HepG2 (cell line): ENCODE data around the gene LMAN2L. TPM values are rescaled to one million over a fixed set of nuclear protein-coding genes. Genes with fewer than 3 reads are reported as not detected.

ENCODE experiments used
- ETV5 ChIP-seq: IDR thresholded peaks from 2 replicates; pipeline ENCODE4 v1.6.1; 2018; ENCODE audit warnings: missing biosample characterization, missing genetic modification reagents, inconsistent platforms, borderline replicate concordance
- FOXP4 ChIP-seq: sonication (generic); formaldehyde crosslinking; IDR thresholded peaks from 2 replicates; pipeline ENCODE4 v1.4.0; 2020; ENCODE audit warnings: missing genetic modification reagents
- GABPB1 ChIP-seq: IDR thresholded peaks from 2 replicates; pipeline ENCODE4 v1.6.1; 2016; ENCODE audit warnings: mild to moderate bottlenecking, missing genetic modification reagents, moderate library complexity, missing compliant biosample characterization
- HMGXB4 ChIP-seq, 2 experiments: sonication (generic) in 1 of 2; formaldehyde crosslinking in 1 of 2; IDR thresholded peaks; 2 replicates each; pipeline versions ENCODE4 v1.4.0 to v1.6.1; 2018 to 2020; ENCODE audit warnings: missing genetic modification reagents in 2 of 2, borderline replicate concordance in 1 of 2, low read depth in 1 of 2, mild to moderate bottlenecking in 1 of 2, missing biosample characterization in 1 of 2
- HNF4G ChIP-seq, 2 experiments: sonication (generic) in 1 of 2; formaldehyde crosslinking in 1 of 2; IDR thresholded peaks; 2 replicates each; pipeline versions ENCODE4 v1.4.0 to v1.6.1; 2011 to 2020; ENCODE audit warnings: borderline replicate concordance in 2 of 2, low read depth in 2 of 2, mild to moderate bottlenecking in 2 of 2, low read length in 1 of 2, missing genetic modification reagents in 1 of 2, moderate library complexity in 1 of 2
- MAX ChIP-seq: IDR thresholded peaks from 2 replicates; pipeline ENCODE4 v1.6.1; 2012; ENCODE audit warnings: inconsistent platforms
- POLR2G ChIP-seq: fragments of 200-400 bp; formaldehyde crosslinking; IDR thresholded peaks from 2 replicates; pipeline ENCODE4 v1.6.1; 2018; ENCODE audit warnings: mild to moderate bottlenecking, low read depth, low read length, moderate library complexity
- PRPF4 ChIP-seq: fragments of 200-400 bp; formaldehyde crosslinking; IDR thresholded peaks from 2 replicates; pipeline ENCODE4 v1.6.1; 2016; ENCODE audit warnings: low read length, low read depth; ENCODE audit not compliant: poor library complexity, severe bottlenecking
- SKIL ChIP-seq: sonication (generic); formaldehyde crosslinking; IDR thresholded peaks from 2 replicates; pipeline ENCODE4 v1.8.0; 2022; ENCODE audit warnings: missing genetic modification reagents, mild to moderate bottlenecking, moderate library complexity, borderline replicate concordance
- SOX5 ChIP-seq: IDR thresholded peaks from 2 replicates; pipeline ENCODE4 v1.6.1; 2016; ENCODE audit warnings: borderline replicate concordance
- TFE3 ChIP-seq: IDR thresholded peaks from 2 replicates; pipeline ENCODE4 v1.6.1; 2016
- ZBTB2 ChIP-seq: sonication (generic); formaldehyde crosslinking; IDR thresholded peaks from 2 replicates; pipeline ENCODE4 v1.8.0; 2022; ENCODE audit warnings: low read depth, missing genetic modification reagents
- ZNF17 ChIP-seq: sonication (generic); formaldehyde crosslinking; IDR thresholded peaks from 2 replicates; pipeline ENCODE4 v1.5.0; 2020; ENCODE audit warnings: mild to moderate bottlenecking, missing genetic modification reagents
- ZNF263 ChIP-seq: sonication (generic); formaldehyde crosslinking; IDR thresholded peaks from 2 replicates; pipeline ENCODE4 v1.4.0; 2020; ENCODE audit warnings: missing genetic modification reagents
- ZNF382 ChIP-seq: sonication (generic); formaldehyde crosslinking; IDR thresholded peaks from 2 replicates; pipeline ENCODE4 v1.5.0; 2020; ENCODE audit warnings: missing genetic modification reagents, mild to moderate bottlenecking, borderline replicate concordance
- polyA plus RNA-seq, 8 experiments: library from polyadenylated mRNA; depleted of rRNA in 3 of 8; stranded (reverse) in 7 of 8; unstranded in 1 of 8; fragments of >200 nt; fragmentation: Illumina TruSeq in 4 of 8; extraction: Trizol in 4 of 8; gene quantifications; 2 replicates each; pipeline versions ENCODE4 v1.2.1 to v1.2.3, GENCODE V29; 2011 to 2016; ENCODE audit warnings: low read depth in 4 of 8, missing spikeins in 1 of 8, mixed read lengths in 1 of 8; ENCODE audit not compliant: insufficient read depth in 1 of 8
- total RNA-seq, 5 experiments: library from RNA; depleted of rRNA; stranded (reverse); fragments of >200 nt; fragmentation: Illumina TruSeq; extraction: Trizol; gene quantifications; 2 replicates each; pipeline ENCODE4 v1.2.3, GENCODE V29; 2016; ENCODE audit warnings: low read depth in 1 of 5

Gene LMAN2L
- total and polyA plus RNA-seq, 2 of the 13 experiments (the other 11 are each of a cell fraction or from before 2014, with no cell fraction given), result 39.1 to 57.9 TPM

GRCh38 chr2:96683972-96684820 is 55.7 kb downstream of the LMAN2L start (continued):
- TF ChIP-seq FOXP4 (no peak), SKIL (CRISPR knock-in tag) (0 out of 2 replicates have a peak, but pooled peaks have one; percentile 48), ZNF263 (CRISPR knock-in tag) (peak; percentile 92), POLR2G (peak; percentile 51), PRPF4 (no peak), HNF4G (IDR thresholded peaks at IDR 0.05; ENCODE audit: borderline replicate concordance, low read depth, low read length) (peak; percentile 91; the same call in 1 of the 2 replicates), HNF4G (CRISPR knock-in tag; IDR thresholded peaks at IDR 0.05; ENCODE audit: borderline replicate concordance, low read depth) (peak; percentile 77; the same call in 1 of the 2 replicates), TFE3 (CRISPR knock-in tag) (peak; percentile 92), MAX (peak; percentile 85), ZBTB2 (CRISPR knock-in tag) (no peak), ZNF17 (CRISPR knock-in tag) (no peak), HMGXB4 (CRISPR knock-in tag; IDR thresholded peaks at IDR 0.05; ENCODE audit: borderline replicate concordance in 1 of 2, low read depth in 1 of 2) (no peak), ZNF382 (CRISPR knock-in tag) (no peak), SOX5 (CRISPR knock-in tag) (peak; percentile 85), GABPB1 (CRISPR knock-in tag) (peak; percentile 31; the same call in 1 of the 2 replicates), ETV5 (CRISPR knock-in tag) (0 out of 2 replicates have a peak, but pooled peaks have one; percentile 8)
